ENCODE data around the gene GNA14.
"Not testable (repeated sequence)": the region's sequence is repeated elsewhere in the genome, so short reads cannot be mapped to it uniquely, and the experiment has no call there.

The GNA14 gene

DNA sequence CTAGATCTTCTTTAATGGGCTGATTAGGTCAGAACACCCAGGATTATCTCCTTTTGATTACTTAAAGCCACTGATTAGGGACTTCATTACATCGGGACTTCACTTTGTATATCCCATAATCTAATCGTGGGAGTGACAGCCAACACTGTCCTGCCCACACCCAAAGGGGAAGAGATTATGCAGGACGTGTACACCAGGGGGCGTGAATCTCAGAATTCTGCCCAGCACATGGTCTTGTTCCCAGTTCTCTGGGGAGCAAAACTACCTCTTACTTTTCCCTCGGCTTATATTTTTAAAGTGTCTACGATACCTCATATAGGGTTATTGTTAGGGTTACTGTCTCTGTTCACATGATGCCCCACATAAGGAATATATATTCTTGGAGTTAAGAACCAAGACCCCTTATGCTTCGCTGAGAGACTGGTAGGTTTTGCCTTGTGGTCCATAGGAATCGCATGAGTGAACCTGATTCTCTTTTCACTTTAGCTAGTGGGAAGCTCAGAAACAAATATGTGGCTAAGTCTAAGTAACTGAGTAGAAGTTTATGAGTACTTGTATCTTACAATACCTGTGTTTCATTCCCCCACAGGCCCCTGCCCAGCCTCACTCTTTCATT, 192.7 kb downstream of the GNA14 start:
- DNase-seq (ENCODE audit: low read depth in 1 of 2, low spot score in 1 of 2) = no peak

DNA sequence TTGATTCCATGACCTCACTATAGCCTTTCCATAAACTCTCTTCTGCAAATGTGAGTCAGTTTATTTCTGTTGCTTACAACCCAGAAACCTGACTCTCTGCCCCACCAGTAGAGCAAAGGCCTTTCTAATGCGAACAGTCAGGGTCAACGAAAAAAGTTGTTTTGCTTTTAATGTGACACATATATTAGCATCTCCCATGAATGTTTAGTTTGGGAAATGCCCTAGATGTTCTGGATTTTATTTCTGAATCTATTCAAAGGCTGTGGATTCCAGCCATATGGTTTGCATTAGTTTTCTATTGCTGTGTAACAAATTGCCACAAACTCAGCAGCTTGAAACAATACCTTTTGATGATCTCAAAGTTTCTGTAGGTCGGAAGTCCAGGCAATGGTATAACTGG, 193.5 kb downstream of the GNA14 start:
- no peak for DNase-seq (ENCODE audit: low read depth in 1 of 2, low spot score in 1 of 2)

DNA sequence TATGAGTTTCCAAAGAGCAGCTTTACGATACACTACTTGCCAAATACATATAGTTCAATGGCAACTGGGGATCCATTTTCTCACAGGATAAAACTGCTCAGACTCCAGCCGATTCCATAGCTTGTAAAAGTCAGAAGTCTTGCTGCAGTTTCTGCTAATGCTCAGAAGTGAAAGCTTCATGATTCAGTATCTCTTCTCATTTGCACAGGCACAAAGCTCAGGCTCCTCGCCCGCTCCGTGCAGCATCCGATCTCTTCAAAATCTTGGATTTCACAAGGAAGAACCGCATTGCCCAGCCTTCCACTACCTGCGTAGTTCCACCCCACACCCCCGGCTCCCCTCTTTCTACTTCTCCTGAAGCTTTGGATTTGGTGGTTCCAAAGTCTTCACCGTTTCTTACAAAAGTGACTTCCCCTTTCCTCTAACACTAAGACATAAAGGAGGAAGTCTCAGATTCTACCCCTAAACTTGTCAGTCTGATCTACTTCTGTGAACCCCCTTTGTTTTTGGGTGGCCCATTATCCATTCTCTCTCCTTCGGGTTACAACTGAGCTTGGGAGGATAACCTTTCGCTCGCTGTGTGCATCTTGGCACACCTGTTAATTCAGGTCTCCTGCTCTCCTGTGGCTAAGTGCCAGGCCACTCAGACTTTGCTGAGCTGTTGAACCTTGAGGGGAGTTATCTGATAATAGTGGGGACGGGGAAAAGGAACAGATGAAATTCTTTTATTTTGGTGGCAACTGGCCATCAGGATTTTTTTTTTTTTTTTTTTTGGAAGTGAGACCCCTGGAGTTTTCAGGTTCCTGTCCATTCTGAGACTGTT, 194.1 kb downstream of the GNA14 start:
- DNase-seq (ENCODE audit: low read depth in 1 of 2, low spot score in 1 of 2) = no peak

DNA sequence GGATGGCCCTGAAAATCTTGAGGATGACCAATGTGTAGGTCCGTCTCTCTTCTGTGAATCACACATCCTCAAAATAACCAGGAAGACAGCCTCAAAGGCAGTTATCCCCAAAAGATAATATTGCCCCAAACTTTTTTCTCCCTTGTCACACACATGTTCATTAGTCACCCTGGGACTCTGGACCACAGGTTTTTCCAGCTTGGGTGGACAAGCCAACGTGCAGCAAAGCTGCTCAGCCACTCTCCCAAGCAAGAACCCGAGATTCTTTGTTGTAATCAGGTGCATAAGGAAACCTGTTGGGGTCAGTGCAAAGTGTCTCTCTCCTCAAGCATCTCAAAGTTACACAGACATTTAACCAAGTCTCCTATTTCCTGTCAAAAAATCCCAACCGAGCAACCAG, 196.6 kb downstream of the GNA14 start:
- no peak for DNase-seq (ENCODE audit: low read depth in 1 of 2, low spot score in 1 of 2)

DNA sequence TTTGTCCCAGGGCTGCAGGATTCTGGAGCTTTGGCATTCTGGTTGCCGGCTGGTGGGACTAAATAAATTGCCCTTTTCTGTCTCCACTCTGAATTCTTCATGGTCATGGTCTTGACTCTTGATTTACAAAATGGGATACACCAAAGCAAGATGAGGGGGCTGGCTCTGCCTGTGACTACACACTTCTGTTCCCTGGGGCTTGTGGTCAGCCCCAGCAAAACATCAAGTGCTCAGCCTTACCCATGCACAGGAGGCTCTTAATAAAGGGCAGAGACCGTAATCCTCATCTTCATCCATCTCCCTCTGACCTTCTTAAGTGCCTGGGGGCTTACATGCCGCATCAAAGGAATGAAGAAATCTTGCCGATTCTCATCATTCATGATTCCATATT, 198.0 kb downstream of the GNA14 start:
- DNase-seq (ENCODE audit: low read depth in 1 of 2, low spot score in 1 of 2) = no peak

DNA sequence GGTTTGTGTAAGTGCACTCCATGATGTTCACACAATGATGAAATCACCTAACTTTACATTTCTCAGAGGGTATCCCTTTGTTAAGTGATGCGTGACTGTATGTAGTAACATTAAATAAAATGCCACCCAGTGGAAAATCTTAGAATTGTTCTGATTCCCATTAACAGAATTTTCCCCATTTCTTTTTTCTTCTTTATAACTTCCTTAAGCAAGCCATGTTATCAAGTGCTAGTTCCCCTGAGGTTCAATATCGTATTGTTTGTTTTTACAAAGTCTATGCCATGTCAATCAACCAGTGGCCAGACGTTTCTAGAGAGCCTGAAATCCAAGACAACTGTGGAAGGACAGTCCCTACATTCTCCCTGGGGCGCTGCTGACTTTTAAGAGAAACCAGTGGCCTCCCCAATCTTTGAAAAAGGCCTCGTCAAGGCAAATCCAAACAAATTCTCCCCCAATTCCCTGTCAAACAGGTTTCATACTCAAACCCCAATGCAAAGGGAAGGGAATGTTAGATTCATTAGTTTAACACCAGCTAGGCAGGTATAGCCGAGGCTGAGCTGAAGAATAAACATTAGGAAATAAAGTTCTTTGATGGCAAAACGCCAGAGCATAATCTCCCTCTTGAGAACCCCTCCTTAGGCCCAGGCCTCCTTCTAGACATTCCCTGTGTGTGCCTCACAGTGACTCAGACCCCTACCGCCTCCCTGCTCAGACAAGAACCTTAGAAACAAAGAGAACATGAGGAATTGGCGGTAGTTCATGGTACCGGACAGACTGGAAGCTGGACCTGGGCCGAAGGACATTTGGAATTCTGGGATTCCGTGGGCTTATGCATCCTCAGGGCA, 198.7 kb downstream of the GNA14 start:
- DNase-seq (ENCODE audit: low read depth in 1 of 2, low spot score in 1 of 2) = no peak

DNA sequence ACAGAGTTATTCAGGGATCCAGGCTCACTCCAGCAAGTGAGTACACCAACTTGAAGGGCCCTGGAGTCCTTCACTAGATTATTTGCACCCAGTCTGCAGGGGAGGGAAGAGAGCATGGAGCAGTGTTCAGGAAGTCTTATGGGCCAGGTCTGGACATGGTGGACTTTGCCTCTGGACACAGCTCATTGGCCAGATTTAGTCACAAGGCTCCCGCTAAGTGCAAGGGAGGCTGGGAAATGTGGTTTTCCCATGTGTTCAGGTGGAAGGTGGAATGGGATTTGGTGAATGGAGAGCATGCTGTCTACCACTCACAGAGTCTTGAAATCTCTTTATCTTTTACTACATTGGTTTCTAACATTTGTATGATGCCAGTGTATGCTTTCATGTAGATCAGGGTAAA, 200.5 kb downstream of the GNA14 start:
- DNase-seq (ENCODE audit: low read depth in 1 of 2, low spot score in 1 of 2) = no peak

DNA sequence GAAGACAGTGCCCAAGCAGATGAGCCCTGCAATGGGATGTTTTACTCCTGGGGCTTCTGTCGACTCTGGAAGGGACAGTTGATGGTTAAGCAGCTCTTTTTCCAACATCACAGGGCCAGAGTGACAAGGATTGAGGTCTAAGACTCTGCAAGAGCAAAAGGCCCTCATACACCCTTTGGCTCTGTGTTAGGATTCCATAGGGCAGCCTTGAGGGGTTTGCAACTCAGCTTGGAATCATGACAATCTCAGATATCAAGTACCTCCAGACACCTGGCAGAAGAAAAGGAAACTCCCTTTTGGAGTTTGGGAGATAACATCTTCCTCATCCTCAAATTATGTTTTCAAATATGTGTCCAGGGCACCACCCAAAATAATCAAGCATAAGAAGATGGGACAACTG, 205.7 kb downstream of the GNA14 start:
- no peak for DNase-seq (ENCODE audit: low read depth in 1 of 2, low spot score in 1 of 2)

DNA sequence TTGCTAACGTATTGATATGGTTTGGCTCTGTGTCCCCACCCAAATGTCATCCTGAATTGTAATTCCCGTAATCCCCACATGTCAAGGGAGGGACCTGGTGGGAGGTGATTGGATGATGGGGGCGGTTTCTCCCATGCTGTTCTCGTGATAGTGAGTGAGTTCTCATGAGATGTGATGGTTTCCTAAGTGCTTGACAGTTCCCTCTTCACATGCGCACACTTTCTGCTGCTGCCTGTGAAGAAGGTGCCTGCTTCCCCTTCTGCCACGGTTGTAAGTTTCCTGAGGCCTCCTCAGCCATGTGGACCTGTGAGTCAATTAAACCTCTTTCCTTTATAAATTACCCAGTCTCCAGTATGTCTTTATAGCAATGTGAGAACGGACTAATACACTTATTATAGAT, 207.0 kb downstream of the GNA14 start:
- not testable (repeated sequence) for DNase-seq (ENCODE audit: low read depth in 1 of 2, low spot score in 1 of 2)

DNA sequence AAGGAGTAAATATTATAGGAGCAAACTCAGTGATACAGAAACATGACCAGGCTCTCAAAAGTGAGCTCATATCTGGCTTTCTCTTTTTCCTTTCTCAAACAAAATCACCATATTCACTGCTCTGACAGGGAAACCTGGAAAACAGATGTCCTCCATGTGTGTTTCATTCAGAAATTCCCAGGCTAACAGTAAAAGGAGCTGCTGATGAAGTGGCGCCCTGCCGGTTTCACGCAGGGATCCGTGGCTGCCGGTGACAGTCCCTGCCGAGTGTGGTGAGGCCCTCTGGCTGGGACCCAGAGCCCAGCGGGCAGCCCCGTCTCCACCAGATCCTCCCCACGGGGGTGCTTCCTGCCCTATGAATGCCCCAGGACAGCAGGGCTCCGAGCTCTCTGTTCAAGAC, 208.1 kb downstream of the GNA14 start:
- DNase-seq (ENCODE audit: low read depth in 1 of 2, low spot score in 1 of 2) = no peak

DNA sequence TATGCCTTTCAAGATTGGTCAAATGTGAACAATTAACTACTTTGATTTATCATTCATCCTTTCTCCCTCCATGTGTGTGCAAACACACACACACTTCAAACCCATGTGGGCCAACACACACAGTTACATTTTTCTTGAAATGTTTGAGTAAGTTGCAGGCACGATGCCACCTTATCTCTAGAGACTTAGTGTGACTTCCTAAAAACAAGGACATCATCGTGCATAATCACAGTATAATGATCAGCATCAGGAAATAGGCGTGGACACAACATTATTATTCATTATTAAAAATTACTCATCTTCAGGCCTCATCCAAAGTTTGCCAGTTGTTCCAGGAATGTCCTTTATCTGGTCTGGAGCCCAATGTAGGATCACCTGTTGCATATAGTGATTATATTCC, 209.5 kb downstream of the GNA14 start:
- DNase-seq (ENCODE audit: low read depth in 1 of 2, low spot score in 1 of 2) = no peak

DNA sequence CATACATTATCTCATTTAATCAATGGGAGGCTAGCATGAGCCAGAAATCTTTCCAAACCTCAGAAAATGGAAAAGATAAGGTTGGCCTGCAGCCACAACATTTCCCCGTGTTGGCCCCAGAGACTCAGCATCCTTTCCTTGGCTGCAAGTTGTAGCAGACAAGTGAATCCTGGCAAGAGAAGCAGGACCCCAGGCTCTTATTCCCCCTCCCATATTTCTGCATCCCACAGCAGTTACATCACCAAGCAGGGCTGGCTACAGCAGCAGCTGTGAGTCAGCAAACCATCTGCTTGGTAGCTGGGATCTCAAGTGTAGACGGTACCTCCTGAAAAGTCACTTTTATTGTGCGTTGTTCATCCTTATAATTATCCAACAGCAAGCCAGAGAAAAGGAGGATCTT, 212.4 kb downstream of the GNA14 start:
- no peak for DNase-seq (ENCODE audit: low read depth in 1 of 2, low spot score in 1 of 2)

DNA sequence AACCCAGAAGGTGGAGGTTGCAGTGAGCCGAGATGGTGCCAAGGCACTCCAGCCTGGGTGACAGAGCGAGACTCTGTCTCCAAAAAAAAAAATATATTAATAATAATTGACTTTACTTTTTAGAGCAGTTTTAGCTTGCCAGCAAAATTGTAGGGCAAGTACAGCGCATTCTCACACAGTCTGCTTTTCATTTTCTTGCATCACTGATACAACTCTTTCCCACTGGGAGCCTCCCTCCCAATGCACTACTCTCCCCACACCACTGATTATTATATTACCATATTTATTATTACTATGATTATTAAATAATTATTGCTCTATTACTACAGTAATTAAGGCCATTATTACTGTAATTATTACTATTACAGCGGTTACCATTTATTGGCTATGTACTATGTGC, 212.8 kb downstream of the GNA14 start:
- no peak for DNase-seq (ENCODE audit: low read depth in 1 of 2, low spot score in 1 of 2)

DNA sequence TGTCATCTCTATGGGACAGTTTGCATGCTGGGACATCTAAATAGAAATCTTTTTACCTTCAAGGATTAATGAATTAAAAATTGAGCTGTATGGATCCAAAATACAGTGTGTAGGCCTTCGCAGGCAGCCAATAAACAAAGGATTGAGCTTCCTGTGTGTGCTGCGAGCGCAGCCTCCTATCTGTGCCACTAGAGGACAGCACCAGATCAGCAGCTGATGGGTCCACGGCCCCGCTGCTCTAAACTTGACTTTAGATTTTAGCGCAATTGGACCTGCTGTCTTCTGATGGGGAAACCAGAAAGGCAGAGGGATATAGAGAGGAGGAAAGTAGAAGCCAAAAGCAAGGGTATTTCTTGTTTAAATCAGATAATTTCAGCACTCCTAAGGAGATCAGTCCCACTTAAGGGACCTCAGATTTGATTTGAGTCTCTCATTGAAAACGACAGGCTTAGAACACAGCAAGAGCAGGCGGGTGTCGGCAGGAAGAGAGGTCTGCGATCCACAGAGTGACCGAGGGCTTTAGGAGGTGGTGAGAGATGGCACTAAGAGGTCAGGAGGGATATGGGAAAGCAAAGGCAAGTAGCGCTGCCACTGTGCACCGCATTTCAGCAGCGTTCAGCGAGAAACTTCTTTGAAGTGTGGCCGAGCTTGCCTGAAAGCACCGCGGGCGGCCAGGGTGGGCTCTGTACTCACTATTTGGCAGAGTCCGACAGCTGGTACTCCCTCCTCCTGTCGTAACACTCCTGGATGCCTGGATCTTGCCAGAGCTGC, 214.3 kb downstream of the GNA14 start:
- no peak for DNase-seq (ENCODE audit: low read depth in 1 of 2, low spot score in 1 of 2)

DNA sequence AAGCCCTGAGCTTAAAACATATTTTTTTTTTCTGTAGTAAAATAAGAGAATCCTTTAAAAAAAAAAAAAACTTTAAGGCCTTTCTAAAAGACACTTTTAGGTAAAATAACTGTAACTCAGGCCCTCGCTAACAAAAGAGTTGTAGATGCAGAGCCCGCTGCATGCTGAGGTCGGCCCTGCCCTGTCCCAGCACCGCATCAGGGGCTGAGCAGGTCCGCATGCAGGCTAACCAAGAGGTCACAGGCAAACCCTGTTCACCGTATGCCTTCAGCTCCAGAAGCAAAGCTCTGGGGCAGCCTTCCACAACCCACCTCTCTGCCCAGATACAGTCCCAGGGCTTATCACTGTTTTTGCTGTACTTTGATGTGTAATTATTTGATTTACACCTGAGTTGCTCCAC, 216.1 kb downstream of the GNA14 start:
- DNase-seq (ENCODE audit: low read depth in 1 of 2, low spot score in 1 of 2) = no peak

DNA sequence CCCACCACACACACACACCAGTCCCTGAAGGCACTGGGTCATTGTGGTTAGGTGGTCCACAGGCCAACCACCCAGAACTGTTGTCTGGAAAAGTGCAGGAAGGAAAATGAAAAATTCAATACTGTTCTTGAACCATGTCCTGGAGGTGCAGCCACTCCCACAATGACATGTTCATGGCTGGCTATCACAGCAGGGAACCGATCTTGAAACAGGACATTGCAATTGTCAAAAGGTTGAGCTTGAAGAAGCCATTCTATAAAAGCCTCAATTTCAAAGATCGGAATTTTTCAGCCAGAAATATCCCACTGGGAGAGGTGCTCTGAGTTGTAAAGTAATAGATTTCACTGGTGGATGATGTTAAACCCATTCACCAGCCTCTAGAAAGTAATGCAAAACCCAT, 218.2 kb downstream of the GNA14 start:
- DNase-seq (ENCODE audit: low read depth in 1 of 2, low spot score in 1 of 2) = no peak

DNA sequence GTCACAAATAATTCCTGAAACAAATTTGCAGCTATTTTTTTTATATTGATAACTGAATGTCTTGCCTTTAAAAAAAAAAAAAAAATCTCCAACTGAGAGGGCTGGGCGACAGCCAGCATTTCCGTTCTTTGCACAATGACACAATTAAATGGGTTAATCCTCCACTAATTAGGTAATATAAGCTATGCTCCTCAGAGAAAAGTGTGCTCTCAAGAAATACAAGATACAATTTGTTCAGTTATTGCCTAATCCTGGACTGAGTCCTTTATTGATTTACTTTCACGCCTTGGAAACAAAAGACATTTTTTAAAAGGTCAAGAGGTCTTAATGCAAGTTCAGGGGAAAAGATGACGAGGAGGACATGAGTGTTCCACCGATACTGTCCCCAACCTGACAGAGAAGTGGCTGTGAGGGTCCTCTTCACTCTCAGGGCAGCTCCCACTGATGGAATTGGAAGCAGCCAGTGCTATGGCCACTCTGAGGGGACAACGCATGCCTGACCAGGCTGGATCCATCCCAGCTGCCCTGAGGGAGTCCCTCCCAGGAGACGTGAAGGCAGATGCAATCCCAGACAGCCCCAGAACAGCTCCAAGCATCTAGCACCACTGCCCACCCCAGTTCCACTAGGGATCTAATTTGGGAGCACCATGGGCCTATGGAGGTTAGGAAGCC, 220.7 kb downstream of the GNA14 start:
- no peak for DNase-seq (ENCODE audit: low read depth in 1 of 2, low spot score in 1 of 2)

DNA sequence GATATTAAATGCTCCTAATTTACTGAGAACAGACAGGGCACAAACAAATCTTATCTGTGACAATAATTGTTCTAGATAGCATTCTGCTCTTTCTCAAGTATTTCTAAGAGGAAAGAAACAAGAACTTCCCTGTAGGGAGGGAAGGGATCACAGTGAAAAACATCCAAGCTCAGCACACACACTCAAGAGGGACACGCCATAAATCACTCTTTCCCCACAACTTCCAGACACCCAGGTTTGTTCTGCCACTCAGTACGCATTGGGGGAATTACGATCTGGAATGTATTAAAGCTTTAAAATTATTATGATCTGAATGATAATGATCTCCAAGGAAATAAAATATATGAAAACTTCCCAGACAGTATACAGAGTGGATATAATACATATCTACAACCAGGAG, 221.4 kb downstream of the GNA14 start:
- no peak for DNase-seq (ENCODE audit: low read depth in 1 of 2, low spot score in 1 of 2)

DNA sequence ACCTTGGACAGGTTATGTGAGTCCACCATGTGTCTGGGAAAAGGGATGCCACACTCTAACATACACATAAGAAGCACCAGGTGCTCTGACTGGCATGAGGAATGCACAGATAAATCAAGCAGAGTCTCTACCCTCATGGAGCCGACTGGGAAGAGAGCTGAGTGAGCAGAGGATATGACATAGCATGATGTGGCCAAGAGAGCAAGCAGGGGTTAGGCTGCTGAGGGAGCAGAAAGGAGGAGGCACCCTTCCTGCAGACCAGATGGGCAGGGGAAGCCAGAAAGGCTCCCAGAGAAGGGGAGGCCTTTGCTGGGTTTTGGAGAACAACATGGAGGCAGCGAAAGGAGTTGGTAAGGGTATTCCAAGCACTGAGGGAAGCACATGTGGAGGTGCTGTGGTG, 223.1 kb downstream of the GNA14 start:
- DNase-seq (ENCODE audit: low read depth in 1 of 2, low spot score in 1 of 2) = no peak

DNA sequence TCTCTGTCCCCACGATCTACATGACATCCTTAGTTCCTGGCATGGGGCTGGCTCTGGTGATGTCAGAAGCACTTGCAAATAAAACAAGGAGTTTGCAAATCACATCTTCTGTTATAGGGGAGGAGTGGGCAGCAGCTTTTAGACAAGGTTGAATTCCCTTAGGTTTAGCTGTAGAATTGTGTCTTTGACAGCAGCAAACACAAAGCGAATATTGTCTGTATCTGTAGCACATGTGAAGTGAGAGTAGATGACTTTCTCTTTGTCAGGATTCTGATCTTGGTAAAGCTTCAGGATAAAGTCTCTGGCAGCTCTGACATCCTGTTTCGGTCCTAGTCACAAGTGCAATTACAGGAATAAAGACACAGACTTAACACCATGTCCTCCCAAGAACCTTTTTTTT, 224.3 kb downstream of the GNA14 start:
- no peak for DNase-seq (ENCODE audit: low read depth in 1 of 2, low spot score in 1 of 2)

DNA sequence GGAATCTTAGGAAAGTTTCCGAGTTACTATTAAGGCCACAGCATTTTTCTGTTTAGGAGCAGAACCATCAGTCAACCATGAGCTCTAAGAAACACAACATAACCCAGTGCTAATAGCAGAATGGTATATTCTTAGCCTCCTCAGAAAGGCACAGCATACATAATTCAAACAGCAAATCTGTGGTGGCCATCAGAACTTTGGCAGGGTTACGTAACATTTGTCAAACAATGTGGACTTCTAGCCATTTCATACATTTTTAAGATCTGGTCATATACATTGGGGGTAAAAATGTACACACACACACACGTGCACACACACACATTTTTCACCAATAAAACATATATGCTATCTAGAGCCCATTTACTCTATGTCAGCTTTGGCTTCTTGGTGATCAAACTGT, 225.2 kb downstream of the GNA14 start:
- DNase-seq (ENCODE audit: low read depth in 1 of 2, low spot score in 1 of 2) = no peak
